HG03139 (cell line): Measurements from ENCODE around the gene ANXA10.
"Not testable (repeated sequence)": the region's sequence is repeated elsewhere in the genome, so short reads cannot be mapped to it uniquely, and the experiment has no call there.

Source experiments
- ATAC-seq: cut with Tn5 transposase; IDR thresholded peaks from one replicate; pipeline ENCODE4 v1.9.1; 2021; ENCODE audit not compliant: unreplicated experiment

The ANXA10 gene

DNA sequence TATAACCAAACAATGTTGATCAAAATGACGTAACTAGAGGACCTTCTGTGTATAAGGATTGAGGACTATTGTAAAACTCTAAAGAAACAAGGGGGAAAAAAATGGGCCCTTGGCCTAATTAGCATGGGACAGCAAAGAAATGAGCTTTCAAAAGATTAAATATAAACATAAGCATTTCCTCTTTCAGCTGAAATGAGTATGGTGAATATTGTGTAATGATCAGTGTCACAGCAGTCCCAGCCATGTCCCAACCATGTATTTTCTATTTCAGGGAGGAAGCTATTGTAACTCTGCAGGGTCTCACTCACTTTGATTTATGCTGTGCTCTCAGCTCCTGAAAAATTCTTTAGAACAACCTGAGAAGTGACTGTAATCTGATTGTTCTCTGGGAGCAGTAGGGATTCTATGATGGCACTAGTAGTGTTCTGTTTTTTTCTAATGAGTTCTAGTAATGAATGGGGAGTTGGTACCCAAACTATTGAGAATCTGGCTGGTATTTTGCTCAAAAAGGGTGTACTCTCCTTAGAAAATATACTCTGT lies 25.8 kb downstream of the ANXA10 start:
- no peak for ATAC-seq

GRCh38 chr4:168119100-168119499 lies 26.8 kb downstream of the ANXA10 start:
- ATAC-seq = no peak

DNA sequence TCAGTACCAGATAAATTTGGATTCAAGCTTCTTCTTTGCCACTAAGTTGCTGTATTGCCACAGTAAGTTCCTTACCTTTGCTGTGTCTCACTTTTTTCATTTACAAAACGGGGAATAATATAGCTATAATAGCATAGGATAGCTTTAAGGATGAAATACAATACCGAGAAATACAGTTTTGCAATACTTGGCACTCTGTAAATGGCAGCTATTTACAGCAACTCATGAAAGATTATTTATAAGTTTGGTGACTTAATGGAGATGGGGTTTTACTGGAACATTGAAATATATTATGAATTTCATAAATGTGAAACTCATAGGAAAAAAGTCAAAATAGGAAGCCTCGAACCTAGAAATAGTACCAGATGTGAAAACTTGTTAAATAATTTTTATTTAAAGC lies 27.6 kb downstream of the ANXA10 start:
- ATAC-seq = no peak

DNA sequence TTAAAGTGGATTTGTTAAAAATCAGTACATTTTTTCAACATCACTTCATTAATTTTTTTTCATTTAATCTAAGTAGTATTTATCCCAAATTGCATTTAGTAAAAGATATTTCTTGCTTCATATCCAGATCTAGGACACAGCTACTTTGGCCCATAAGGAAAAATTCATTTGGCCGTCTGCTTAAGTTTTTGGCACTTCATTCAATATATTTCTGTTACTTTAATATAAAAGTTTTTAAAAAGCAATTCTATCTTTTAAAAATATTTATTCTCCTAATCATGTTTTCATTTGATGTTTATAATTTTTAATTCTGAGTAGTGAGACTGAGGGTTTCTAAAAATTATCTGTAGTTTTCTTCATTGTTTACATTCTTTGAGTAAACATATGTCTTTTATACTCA lies 28.5 kb downstream of the ANXA10 start:
- no peak for ATAC-seq

DNA sequence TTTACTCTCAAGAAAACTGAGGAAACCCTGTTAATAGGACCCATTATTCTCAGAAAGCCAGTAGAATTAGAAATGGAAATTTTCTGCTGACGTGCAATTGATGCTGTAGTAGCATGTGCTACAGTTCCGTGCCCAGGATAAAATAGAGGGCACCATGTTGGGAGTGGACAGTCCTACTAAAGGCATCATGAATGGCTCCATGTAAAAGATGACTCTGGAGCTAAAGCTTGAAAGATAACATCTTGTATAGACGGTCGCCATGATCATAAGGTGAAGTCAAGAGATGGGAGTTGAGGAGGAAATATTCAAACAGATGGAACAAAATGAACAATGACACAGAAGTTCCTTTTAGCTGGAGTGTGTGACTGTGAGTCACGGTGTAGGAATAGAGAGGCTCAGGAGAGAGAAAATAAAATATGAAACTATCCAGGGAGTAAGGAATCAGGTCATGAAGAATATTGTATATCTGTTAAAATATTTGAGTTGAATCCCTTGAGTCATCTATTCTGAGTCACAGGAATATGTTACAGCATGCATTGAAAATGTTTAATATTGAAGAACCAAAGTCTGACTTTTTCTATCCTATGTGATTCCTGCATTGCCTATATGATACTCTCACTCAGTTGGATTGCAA lies 31.8 kb downstream of the ANXA10 start:
- ATAC-seq = no peak

DNA sequence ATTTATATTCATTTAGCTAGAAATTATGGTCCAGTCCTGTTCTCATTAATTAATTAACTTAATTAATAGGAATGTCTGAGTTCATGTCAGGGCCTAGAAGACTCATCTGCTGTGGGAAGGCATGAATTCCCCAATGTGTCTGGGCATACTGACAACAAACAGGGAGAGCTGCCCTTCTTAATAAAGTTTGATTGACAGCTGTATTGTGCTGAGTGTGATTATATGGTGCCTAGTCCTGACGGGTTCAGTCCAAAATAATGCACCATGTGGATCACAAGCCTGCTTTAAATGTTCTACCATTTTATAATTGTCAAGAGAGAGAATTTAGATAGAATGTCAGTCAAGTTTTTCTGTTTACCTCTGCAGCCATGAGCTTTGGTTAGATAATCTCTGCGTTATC lies 34.6 kb downstream of the ANXA10 start:
- no peak for ATAC-seq

DNA sequence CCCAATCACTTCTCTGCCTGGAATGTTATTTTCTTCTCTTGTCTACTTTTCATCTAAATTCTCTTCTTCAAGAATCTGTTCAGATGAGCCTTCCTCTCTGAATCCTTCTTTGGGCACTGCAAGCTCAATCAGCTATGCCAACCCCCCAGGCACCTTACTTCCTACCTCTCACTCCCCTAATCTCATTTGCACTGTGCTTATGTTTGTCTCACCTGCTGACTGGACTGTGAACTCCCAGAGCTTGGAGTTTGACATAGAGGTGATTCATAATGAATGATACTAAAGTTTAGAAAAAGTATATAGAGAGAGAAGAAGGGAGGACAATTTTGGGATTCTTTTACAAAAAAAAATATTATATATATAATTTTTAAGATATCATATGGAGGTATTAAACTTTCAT lies 36.3 kb downstream of the ANXA10 start:
- ATAC-seq = no peak

- no peak for ATAC-seq
Observed at GRCh38 chr4:168129046-168129772, 36.9 kb downstream of the ANXA10 start.

DNA sequence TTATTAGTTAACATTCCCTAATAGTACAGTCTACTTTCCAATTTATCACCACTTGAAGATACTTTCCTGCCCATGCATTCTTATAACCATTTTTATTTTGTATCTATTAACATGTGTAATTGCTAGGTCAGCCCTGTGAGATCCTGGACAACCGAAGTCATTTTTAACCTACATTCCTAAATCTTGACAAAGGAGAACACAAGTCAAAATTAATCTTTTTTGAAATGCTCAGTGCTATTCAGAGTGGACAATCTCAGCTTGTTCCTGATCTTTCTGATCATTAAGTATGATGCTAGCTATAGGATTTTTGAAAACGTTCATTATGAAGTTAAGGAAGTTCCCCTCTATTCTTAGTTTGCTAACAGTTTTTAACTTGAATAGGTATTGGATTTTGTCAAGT lies 37.5 kb downstream of the ANXA10 start:
- ATAC-seq = no peak

DNA sequence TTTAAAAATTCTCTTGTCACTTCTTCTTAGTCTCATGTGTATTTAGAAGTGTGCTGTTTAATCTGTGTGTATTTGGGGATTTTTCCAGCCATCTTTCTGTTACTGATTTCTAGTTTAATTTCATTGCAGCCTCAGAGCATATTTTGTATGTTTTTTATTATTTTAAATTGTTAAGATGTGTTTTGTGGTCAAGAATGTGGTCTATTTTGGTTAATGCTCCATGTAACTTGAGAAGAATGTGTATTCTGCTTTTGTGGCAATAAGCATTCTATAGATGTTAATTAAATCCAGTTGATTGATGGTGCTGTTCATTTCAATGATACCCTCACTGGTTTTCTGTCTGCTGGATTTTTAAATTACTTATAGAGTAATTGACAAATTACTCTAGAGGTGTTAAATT lies 38.9 kb downstream of the ANXA10 start:
- ATAC-seq = no peak

- ATAC-seq = no peak
Observed at GRCh38 chr4:168134651-168135050, 42.3 kb downstream of the ANXA10 start.

GRCh38 chr4:168135860-168136259 lies 43.5 kb downstream of the ANXA10 start:
- ATAC-seq = not testable (repeated sequence)

DNA sequence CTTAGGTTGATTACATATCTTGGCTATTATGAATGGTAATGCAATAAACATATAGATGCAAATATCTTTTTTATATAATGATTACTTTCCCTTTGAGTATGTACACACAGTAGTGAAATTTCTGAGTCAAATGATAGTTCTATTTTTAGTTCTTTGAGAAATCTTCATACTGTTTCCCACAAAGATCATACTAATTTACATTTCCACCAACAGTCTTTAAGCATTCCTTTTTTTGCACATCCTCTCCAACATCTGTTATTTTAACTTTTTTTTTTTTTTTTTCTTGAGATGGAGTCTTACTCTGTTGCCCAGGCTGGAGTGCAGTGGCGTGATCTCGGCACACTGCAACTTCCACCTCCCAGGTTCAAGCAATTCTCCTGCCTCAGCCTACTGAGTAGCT lies 45.4 kb downstream of the ANXA10 start:
- not testable (repeated sequence) for ATAC-seq

GRCh38 chr4:168138143-168138542 lies 45.8 kb downstream of the ANXA10 start:
- ATAC-seq = no peak

GRCh38 chr4:168139336-168139735 lies 47.0 kb downstream of the ANXA10 start:
- ATAC-seq = no peak

DNA sequence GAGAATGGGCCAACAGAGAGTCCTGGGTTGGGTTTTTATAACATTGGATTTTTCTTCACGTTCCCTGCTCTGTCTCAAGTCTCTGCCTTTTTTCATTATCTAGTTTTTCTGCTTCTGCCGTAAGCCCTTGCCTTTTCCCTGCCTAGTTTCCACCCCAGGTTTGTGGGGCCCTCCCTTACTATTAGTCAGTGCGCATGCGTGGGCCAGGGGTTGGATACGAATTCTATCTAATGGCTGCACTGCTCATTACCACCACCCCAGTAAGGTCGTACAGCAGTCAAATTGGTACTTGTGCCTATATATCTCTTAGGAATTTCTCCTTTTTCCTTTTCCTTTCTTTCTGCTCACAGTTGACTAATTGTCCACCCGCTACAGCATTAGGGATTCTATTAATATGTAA lies 49.4 kb downstream of the ANXA10 start:
- ATAC-seq = no peak

DNA sequence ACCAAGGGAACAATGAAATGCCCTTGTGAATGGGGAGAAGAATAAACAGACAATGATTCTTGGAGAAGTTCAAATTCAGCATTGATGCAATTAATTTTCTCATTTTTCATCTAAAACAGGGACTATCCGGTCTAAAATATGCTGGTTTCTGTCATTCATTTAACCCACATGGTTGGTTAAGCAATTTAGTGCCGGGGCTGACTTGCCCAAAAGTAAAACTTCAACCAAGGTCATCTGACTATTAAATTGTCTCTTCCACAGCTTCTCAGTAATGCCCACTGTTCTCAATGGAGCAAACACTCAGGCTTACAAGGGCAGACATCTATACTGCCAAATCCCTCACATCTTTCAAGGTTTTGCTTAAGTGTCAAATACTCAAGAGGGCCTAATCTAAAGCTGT lies 51.3 kb downstream of the ANXA10 start:
- no peak for ATAC-seq

DNA sequence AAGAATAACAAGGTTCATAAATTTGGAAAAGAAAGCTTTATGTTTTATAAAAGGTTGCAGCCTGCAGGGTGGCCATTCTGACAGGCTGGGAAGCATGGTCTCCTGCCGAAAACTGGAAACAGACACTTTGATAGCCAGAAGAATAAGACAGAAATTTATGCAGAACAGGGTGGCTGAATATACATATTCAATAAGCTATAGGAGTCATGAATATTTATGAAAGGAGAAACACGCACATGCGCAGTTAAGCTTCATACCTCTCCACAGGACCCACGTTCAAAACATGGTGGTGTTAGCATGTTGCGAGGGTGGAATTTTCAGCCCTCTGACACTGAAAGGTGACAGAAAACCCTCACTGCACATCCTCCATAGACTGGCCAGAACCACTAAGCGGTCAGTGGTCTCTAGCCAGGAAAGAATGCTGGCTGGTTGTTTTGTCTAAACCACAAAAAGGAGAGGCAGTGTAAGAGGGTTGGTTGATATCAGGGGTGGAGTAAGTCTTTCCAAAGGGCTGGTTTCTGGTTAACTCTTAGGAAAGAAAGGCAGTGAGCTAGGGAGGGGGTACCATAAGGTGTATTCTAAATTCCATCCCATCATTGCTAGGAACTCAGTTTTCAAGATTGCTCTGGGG lies 58.2 kb downstream of the ANXA10 start:
- ATAC-seq = no peak

DNA sequence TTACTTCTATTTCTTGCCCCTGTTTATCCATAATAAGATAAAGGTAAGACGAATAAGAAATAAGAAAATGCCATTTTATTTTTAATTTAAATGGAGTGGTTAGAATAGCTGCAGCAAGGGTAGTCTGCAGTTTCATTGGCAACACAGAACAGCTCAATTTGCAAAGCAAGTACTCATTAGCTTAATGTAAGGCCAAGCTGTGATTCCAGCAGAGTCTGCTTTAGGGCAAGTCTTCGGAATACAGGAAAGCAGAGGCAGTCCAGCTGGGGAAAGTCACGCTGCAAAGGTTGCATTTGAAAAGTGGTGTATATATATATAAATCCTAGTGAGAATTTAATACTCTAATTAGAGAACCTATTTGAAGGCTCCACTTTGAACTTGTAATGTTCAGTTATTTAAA lies 59.0 kb downstream of the ANXA10 start:
- ATAC-seq = no peak

- ATAC-seq = no peak
Observed at GRCh38 chr4:168152837-168153500, 60.6 kb downstream of the ANXA10 start.

DNA sequence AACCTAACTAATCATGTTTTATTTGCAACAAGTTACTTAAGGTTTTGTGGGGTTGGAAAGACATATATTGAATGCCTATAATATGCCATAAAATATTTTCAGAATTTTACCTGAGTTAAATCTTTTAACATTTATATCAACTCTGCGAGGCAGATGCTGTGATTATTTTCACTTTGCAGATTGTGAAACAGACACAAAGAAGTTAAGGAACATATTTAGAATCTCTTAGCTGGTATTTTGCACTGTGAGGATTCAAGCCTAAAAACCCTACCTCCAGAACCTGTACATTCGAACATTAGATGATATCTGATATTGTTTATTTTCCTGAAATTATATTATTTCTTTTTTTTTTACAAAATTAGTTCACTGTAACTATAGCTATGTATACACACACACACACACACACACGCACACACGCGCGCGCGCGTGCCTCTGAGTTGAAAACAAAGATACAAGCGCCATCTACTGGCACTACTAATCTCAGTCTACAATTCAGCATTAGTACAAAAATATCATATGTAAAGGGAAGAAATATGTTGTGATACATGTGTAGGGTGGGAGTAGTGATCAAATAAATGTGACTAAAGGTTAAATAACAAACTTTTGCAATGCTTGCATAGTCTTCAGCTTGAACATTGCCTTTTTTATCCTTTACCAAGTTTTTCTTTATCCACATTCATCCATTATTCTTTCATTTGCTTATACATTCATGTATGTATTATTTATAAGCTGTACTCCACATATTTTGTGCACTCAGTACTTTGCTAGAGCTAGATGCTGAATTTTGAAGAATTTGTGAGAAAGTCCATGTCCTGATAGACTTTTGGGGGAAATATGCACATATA lies 61.5 kb downstream of the ANXA10 start:
- peak; percentile 86 for ATAC-seq
